Mesenchymal stem cell (in vitro differentiated cells and primary cell): ENCODE data around the gene DHRS11.

ENCODE experiments used
- DNase-seq: peaks from one replicate; pipeline ENCODE4 v3.0.0-alpha.2; 2013
- H2AFZ ChIP-seq: one replicate; pipeline ENCODE4 v1.6.1; 2013; ENCODE audit warnings: low read depth, mild to moderate bottlenecking, control low read depth, inconsistent platforms, low read length, moderate library complexity
- H2AK5ac ChIP-seq: 2 replicates; pipeline ENCODE4 v1.6.1; 2013; ENCODE audit warnings: low read length, moderate library complexity, mild to moderate bottlenecking, inconsistent platforms; ENCODE audit not compliant: severe bottlenecking
- H2BK120ac ChIP-seq: one replicate; pipeline ENCODE4 v1.6.1; 2013; ENCODE audit warnings: low read depth, mild to moderate bottlenecking, inconsistent platforms, low read length, moderate library complexity
- H2BK12ac ChIP-seq, 2 experiments: one replicate each; pipeline ENCODE4 v1.6.1; 2013; ENCODE audit warnings: inconsistent platforms in 2 of 2, low read length in 2 of 2, mild to moderate bottlenecking in 2 of 2, moderate library complexity in 2 of 2, control low read depth in 1 of 2
- H2BK15ac ChIP-seq: one replicate; pipeline ENCODE4 v1.6.1; 2013; ENCODE audit warnings: mild to moderate bottlenecking, low read depth, inconsistent platforms; ENCODE audit not compliant: poor library complexity, severe bottlenecking
- H2BK5ac ChIP-seq: 2 replicates; pipeline ENCODE4 v1.6.1; 2013; ENCODE audit warnings: low read depth, mild to moderate bottlenecking, low read length, control low read depth, inconsistent platforms; ENCODE audit not compliant: poor library complexity, severe bottlenecking
- H3K14ac ChIP-seq, 2 experiments: one replicate each; pipeline ENCODE4 v1.6.1; 2013; ENCODE audit warnings: inconsistent platforms in 2 of 2, low read length in 2 of 2, control low read depth in 1 of 2, mild to moderate bottlenecking in 1 of 2, moderate library complexity in 1 of 2
- H3K18ac ChIP-seq, 2 experiments: one replicate each; pipeline ENCODE4 v1.6.1; 2013; ENCODE audit warnings: inconsistent platforms in 2 of 2, low read length in 2 of 2, control low read depth in 1 of 2, low read depth in 1 of 2, mild to moderate bottlenecking in 1 of 2
- H3K23ac ChIP-seq, 2 experiments: one replicate each; pipeline ENCODE4 v1.6.1; 2013; ENCODE audit warnings: inconsistent platforms in 2 of 2, low read length in 2 of 2, mild to moderate bottlenecking in 2 of 2, moderate library complexity in 2 of 2, control low read depth in 1 of 2
- H3K27ac ChIP-seq: 2 replicates; pipeline ENCODE4 v1.5.1; 2013; ENCODE audit warnings: mild to moderate bottlenecking, moderate library complexity, low read length, control low read depth, inconsistent platforms; ENCODE audit not compliant: poor library complexity, severe bottlenecking
- H3K27me3 ChIP-seq, 2 experiments: 2 replicates each; pipeline versions ENCODE4 v1.6.1 to v1.7.0; 2013; ENCODE audit warnings: low read length in 2 of 2, mild to moderate bottlenecking in 2 of 2, moderate library complexity in 2 of 2, control low read depth in 1 of 2, inconsistent platforms in 1 of 2; ENCODE audit not compliant: control insufficient read depth in 1 of 2, insufficient read depth in 1 of 2
- H3K36me3 ChIP-seq, 2 experiments: 2 replicates each; pipeline versions ENCODE4 v1.6.1 to v1.7.0; 2013; ENCODE audit warnings: low read length in 2 of 2, control low read depth in 1 of 2, inconsistent platforms in 1 of 2, low read depth in 1 of 2, mild to moderate bottlenecking in 1 of 2; ENCODE audit not compliant: insufficient read depth in 2 of 2, control insufficient read depth in 1 of 2
- H3K4ac ChIP-seq, 2 experiments: one replicate each; pipeline ENCODE4 v1.6.1; 2013; ENCODE audit warnings: inconsistent platforms in 2 of 2, low read length in 2 of 2, mild to moderate bottlenecking in 2 of 2, moderate library complexity in 2 of 2, control low read depth in 1 of 2, low read depth in 1 of 2
- H3K4me1 ChIP-seq: 2 replicates; pipeline ENCODE4 v1.6.1; 2013; ENCODE audit warnings: low read depth, low read length, control low read depth; ENCODE audit not compliant: control insufficient read depth, insufficient read depth
- H3K4me2 ChIP-seq: 2 replicates; pipeline ENCODE4 v1.6.1; 2013; ENCODE audit warnings: low read length, mild to moderate bottlenecking, inconsistent platforms; ENCODE audit not compliant: poor library complexity, severe bottlenecking
- H3K4me3 ChIP-seq, 2 experiments: 2 replicates each; pipeline versions ENCODE4 v1.5.1 to v1.7.0; 2013; ENCODE audit warnings: low read length in 2 of 2, mild to moderate bottlenecking in 2 of 2, control low read depth in 1 of 2, low read depth in 1 of 2; ENCODE audit not compliant: insufficient read depth in 1 of 2
- H3K79me1 ChIP-seq: replicated peaks from 2 replicates; pipeline ENCODE4 v1.6.1; 2013; ENCODE audit warnings: mild to moderate bottlenecking, control low read depth, low read length, inconsistent platforms; ENCODE audit not compliant: poor library complexity, severe bottlenecking
- H3K9ac ChIP-seq: 2 replicates; pipeline ENCODE4 v1.7.0; 2013; ENCODE audit warnings: mild to moderate bottlenecking, low read length, moderate library complexity
- H3K9me3 ChIP-seq: 2 replicates; pipeline ENCODE4 v1.7.0; 2013; ENCODE audit warnings: mild to moderate bottlenecking, low read length; ENCODE audit not compliant: control insufficient read depth
- H4K8ac ChIP-seq: one replicate; pipeline ENCODE4 v1.6.1; 2013; ENCODE audit warnings: inconsistent platforms, mild to moderate bottlenecking, low read length, moderate library complexity
- H4K91ac ChIP-seq: one replicate; pipeline ENCODE4 v1.6.1; 2013; ENCODE audit warnings: mild to moderate bottlenecking, low read length, inconsistent platforms
- WGBS: methylation state at CpG from one replicate; pipeline ENCODE4 v1.1.7; 2013; ENCODE audit warnings: mixed read lengths; 5-methylcytosine and 5-hydroxymethylcytosine counted together

Gene DHRS11

DNA sequence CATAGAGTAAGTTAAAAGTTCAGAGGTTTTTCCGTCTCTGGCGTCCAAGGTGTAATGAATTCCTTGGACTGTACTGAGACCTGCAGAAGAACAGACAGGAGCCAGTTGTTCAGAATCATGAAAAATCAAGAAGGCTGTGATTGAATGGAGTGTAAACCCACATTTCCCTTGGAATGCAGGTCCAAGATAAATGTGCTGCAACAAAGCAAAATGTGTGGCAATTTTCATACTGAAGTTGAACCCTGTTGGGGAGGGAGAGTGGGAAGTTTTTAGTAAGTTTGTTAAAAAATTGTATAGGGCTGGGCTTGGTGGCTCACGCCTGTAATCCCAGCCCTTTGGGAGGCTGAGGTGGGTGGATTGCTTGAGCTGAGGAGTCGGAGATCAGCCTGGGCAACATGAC lies 25.6 kb upstream of the DHRS11 start:
- Histone ChIP-seq H3K79me1 (peaks cover 8% of the 10 kb centered on the region), H3K4me1 (peaks cover 7% of the 10 kb centered on the region), H3K18ac (no peak overlapping the region), H2AFZ (no peak overlapping the region), H4K91ac (no peak overlapping the region), H2BK5ac (no peak overlapping the region), H3K4ac (no peak overlapping the region), H2BK12ac (no peak overlapping the region), H3K4me3 (no peak overlapping the region), H3K9ac (no peak overlapping the region), H3K9me3 (no peaks in the 10 kb centered on the region), H3K27me3 (no peaks in the 10 kb centered on the region), H3K4me2 (no peak overlapping the region), H3K36me3 (peaks cover 32 to 87% of the 10 kb centered on the region in 2 experiments), H2AK5ac (no peak overlapping the region), H3K27ac (peak overlapping the region; percentile 29), H3K23ac (no peak overlapping the region), H3K14ac (no peak overlapping the region), H4K8ac (no peak overlapping the region), H2BK15ac (no peak overlapping the region), H2BK120ac (no peak overlapping the region)
- whole genome bisulfite sequencing: 88% methylated on average over 3 of the region's 4 CpGs
- DNase-seq: no peak

DNA sequence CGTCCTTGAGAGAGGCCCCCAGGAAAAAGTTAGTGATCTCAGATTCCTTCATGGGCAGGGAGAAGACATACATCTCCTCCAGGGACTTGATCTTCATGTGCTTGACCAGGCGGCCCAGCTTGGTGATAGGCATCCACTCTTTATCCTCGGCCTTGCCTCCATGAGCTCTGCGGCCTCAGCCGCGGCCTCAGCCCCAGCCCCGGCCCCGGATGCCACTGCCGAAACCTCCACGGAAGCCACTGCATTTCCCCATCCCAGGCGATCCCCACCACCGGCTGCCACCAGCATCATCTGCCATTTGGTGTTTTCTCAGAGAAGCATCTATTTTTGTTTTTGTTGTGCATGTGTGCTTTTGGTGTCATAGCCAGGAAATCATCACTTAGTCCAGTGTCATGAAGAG lies 16.7 kb upstream of the DHRS11 start:
- H3K23ac ChIP-seq: no peak overlapping the region
- H2AFZ ChIP-seq: no peak overlapping the region
- no peak overlapping the region for H2BK120ac ChIP-seq
- H3K4me3 ChIP-seq: no peak overlapping the region
- H3K18ac ChIP-seq: no peak overlapping the region
- H3K36me3 ChIP-seq: peaks cover 35 to 81% of the 10 kb centered on the region in 2 experiments
- no peak overlapping the region for H2BK15ac ChIP-seq
- H3K9ac ChIP-seq: no peak overlapping the region
- no peak overlapping the region for H3K4ac ChIP-seq
- no peaks in the 10 kb centered on the region for H3K9me3 ChIP-seq
- H2AK5ac ChIP-seq: no peak overlapping the region
- no peak overlapping the region for H3K27ac ChIP-seq
- no peak overlapping the region for H2BK12ac ChIP-seq
- no peaks in the 10 kb centered on the region for H3K27me3 ChIP-seq
- H2BK5ac ChIP-seq: no peak overlapping the region
- H4K8ac ChIP-seq: no peak overlapping the region
- peaks cover 14% of the 10 kb centered on the region for H3K79me1 ChIP-seq
- H4K91ac ChIP-seq: no peak overlapping the region
- 96% methylated on average over 12 of the region's 12 CpGs for WGBS
- H3K4me2 ChIP-seq: no peak overlapping the region
- DNase-seq: no peak
- H3K4me1 ChIP-seq: peaks cover 3% of the 10 kb centered on the region
- H3K14ac ChIP-seq: no peak overlapping the region

DNA sequence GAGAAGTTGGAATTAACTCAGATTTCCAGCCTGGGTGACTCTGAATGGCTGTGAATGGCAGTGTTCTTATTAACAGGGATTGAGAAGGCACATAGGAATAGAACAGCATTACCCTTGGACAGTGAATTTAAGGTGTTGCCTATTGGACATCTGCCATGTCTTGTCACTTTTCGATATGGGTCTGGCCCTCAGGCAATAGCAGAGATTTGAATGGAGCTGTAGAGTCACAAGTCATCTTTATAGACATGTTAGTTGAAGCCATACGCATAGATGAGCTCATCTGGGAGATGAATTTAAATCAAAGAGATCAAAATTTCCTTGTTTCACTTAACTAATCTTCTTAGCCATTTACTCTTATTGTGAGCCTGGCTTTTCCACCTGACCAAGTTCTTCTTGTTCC lies 14.9 kb upstream of the DHRS11 start:
- Histone ChIP-seq H3K14ac (no peak overlapping the region), H3K36me3 (peaks cover 33 to 82% of the 10 kb centered on the region in 2 experiments), H2BK5ac (no peak overlapping the region), H2BK15ac (no peak overlapping the region), H3K4me2 (no peak overlapping the region), H3K4me1 (peaks cover 3% of the 10 kb centered on the region), H3K23ac (no peak overlapping the region), H3K27ac (no peak overlapping the region), H2BK12ac (no peak overlapping the region), H2AK5ac (no peak overlapping the region), H3K9me3 (no peaks in the 10 kb centered on the region), H4K91ac (no peak overlapping the region), H4K8ac (no peak overlapping the region), H3K4me3 (no peak overlapping the region), H3K27me3 (no peaks in the 10 kb centered on the region), H3K9ac (no peak overlapping the region), H2AFZ (no peak overlapping the region), H2BK120ac (no peak overlapping the region), H3K4ac (no peak overlapping the region), H3K18ac (no peak overlapping the region), H3K79me1 (peaks cover 14% of the 10 kb centered on the region)
- 100% methylated on average over 2 of the region's 2 CpGs for WGBS
- DNase-seq: no peak

DNA sequence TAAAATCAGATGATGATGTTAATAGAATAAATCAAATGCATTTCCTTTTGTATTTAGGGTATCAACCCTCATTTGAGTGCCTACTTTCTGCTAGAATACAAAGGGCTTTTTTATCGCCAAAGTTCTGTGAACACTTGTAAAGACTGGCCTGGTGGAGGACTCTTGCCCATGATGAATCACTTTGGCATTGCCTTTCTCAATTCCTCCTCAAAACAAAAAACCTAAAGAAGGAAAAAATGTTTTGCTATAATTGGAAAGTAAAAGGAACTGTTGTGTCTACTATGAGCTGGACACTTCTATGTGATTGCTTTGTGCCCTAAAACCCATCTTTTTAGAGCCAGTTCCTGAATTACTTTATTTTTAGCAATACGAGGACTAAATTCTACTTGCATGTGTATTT lies 13.0 kb upstream of the DHRS11 start:
- Histone ChIP-seq H3K79me1 (peaks cover 14% of the 10 kb centered on the region), H3K36me3 (peaks cover 37 to 82% of the 10 kb centered on the region in 2 experiments), H3K23ac (no peak overlapping the region), H2BK15ac (no peak overlapping the region), H3K18ac (no peak overlapping the region), H2BK12ac (no peak overlapping the region), H3K4ac (no peak overlapping the region), H2AFZ (no peak overlapping the region), H4K91ac (no peak overlapping the region), H3K27ac (no peak overlapping the region), H3K4me3 (no peak overlapping the region), H3K9me3 (no peaks in the 10 kb centered on the region), H3K27me3 (no peaks in the 10 kb centered on the region), H3K9ac (no peak overlapping the region), H3K14ac (no peak overlapping the region), H3K4me1 (peaks cover 3% of the 10 kb centered on the region), H2AK5ac (no peak overlapping the region), H2BK5ac (no peak overlapping the region), H4K8ac (no peak overlapping the region), H3K4me2 (no peak overlapping the region), H2BK120ac (no peak overlapping the region)
- WGBS: 98% methylated on average over 2 of the region's 2 CpGs
- no peak for DNase-seq
